Measurements from ENCODE around the gene MOCS3. TPM values are rescaled to one million over a fixed set of nuclear protein-coding genes. Genes with fewer than 3 reads are reported as not detected.
A peak's percentile ranks its signal among the peaks of the same experiment; 100 is the strongest.

The MOCS3 gene
- total and polyA plus RNA-seq, 2 of the 13 experiments (the other 11 are each of a cell fraction or from before 2014, with no cell fraction given) = 3.7 to 8.4 TPM

DNA sequence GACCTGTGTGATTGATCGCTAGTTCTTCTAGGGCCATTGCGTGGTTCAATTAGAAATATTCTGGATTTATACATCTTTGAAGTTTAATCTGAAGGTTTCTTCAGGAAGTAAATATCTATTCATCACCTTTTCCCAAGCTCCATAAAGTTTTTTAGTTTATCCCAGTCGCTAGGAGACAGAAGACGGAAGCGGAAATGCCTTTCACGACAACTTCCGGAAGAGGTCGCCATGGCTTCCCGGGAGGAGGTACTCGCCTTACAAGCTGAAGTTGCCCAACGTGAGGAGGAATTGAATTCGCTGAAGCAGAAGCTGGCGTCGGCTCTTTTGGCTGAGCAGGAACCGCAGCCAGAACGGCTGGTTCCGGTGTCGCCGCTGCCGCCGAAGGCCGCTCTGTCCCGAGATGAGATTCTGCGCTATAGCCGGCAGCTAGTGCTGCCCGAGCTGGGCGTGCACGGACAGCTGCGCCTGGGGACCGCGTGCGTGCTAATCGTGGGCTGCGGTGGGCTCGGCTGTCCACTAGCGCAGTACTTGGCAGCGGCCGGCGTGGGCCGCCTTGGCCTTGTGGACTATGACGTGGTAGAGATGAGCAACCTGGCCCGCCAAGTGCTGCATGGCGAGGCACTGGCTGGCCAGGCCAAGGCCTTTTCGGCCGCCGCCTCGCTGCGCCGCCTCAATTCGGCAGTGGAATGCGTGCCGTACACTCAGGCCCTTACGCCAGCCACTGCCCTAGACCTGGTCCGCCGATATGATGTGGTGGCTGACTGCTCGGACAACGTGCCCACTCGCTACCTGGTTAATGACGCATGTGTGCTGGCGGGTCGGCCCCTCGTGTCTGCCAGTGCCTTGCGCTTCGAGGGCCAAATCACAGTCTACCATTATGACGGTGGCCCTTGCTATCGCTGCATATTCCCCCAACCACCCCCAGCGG lies at the start of gene MOCS3 (continued):
- TF ChIP-seq, protein P1, sequence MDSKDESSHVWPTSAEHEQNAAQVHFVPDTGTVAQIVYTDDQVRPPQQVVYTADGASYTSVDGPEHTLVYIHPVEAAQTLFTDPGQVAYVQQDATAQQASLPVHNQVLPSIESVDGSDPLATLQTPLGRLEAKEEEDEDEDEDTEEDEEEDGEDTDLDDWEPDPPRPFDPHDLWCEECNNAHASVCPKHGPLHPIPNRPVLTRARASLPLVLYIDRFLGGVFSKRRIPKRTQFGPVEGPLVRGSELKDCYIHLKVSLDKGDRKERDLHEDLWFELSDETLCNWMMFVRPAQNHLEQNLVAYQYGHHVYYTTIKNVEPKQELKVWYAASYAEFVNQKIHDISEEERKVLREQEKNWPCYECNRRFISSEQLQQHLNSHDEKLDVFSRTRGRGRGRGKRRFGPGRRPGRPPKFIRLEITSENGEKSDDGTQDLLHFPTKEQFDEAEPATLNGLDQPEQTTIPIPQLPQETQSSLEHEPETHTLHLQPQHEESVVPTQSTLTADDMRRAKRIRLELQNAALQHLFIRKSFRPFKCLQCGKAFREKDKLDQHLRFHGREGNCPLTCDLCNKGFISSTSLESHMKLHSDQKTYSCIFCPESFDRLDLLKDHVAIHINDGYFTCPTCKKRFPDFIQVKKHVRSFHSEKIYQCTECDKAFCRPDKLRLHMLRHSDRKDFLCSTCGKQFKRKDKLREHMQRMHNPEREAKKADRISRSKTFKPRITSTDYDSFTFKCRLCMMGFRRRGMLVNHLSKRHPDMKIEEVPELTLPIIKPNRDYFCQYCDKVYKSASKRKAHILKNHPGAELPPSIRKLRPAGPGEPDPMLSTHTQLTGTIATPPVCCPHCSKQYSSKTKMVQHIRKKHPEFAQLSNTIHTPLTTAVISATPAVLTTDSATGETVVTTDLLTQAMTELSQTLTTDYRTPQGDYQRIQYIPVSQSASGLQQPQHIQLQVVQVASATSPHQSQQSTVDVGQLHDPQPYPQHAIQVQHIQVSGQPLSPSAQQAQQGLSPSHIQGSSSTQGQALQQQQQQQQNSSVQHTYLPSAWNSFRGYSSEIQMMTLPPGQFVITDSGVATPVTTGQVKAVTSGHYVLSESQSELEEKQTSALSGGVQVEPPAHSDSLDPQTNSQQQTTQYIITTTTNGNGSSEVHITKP (CRISPR knock-in tag; IDR thresholded peaks at IDR 0.05; ENCODE audit: low read depth) = peak; percentile 100
- TF ChIP-seq, protein P2, sequence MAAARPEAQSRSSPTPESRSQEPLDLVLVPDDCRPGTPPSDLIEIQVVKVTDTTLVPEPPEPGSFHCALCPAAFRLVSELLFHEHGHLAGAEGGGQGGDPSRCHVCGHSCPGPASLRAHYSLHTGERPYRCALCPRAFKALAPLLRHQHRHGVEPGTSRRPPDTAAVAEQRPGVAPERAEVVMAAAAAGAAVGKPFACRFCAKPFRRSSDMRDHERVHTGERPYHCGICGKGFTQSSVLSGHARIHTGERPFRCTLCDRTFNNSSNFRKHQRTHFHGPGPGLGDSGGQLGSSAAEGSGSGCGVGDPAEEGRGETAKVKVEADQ (CRISPR knock-in tag; IDR thresholded peaks at IDR 0.05; ENCODE audit: borderline replicate concordance) = 0 out of 2 replicates have a peak, but pooled peaks have one; percentile 3
- TF ChIP-seq, protein P3, sequence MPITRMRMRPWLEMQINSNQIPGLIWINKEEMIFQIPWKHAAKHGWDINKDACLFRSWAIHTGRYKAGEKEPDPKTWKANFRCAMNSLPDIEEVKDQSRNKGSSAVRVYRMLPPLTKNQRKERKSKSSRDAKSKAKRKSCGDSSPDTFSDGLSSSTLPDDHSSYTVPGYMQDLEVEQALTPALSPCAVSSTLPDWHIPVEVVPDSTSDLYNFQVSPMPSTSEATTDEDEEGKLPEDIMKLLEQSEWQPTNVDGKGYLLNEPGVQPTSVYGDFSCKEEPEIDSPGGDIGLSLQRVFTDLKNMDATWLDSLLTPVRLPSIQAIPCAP (CRISPR knock-in tag; IDR thresholded peaks at IDR 0.05; ENCODE audit: low read depth) = peak; percentile 24; the same call in 1 of the 2 replicates
- peak; percentile 90 for TF ChIP-seq HDAC1 (CRISPR knock-in tag; IDR thresholded peaks at IDR 0.05)
- TF ChIP-seq HNF4A (CRISPR knock-in tag; IDR thresholded peaks at IDR 0.05) = no peak
- no peak for TF ChIP-seq E2F5 (CRISPR knock-in tag; conservative IDR thresholded peaks at IDR 0.05)
- TF ChIP-seq MEIS2 (CRISPR knock-in tag; IDR thresholded peaks at IDR 0.05) = peak; percentile 61
- TF ChIP-seq KDM5B (CRISPR knock-in tag; IDR thresholded peaks at IDR 0.05; ENCODE audit: borderline replicate concordance) = peak; percentile 90
- peak; percentile 39 for TF ChIP-seq ZMYM4 (CRISPR knock-in tag; IDR thresholded peaks at IDR 0.05)
- no peak for TF ChIP-seq ZNF615 (CRISPR knock-in tag; IDR thresholded peaks at IDR 0.05; ENCODE audit: borderline replicate concordance)
- peak; percentile 99 for TF ChIP-seq BHLHE40 (IDR thresholded peaks at IDR 0.05; ENCODE audit: low read length)
- peak; percentile 33; the same call in 1 of the 2 replicates for TF ChIP-seq ISL2 (CRISPR knock-in tag; IDR thresholded peaks at IDR 0.05)
- peak; percentile 100 for TF ChIP-seq RBM22 (optimal IDR thresholded peaks at IDR 0.05; ENCODE audit: low read length)
- TF ChIP-seq HNF4G (IDR thresholded peaks at IDR 0.05; ENCODE audit: borderline replicate concordance, low read depth, low read length) = no peak
- TF ChIP-seq HNF4G (CRISPR knock-in tag; IDR thresholded peaks at IDR 0.05; ENCODE audit: borderline replicate concordance, low read depth) = 0 out of 2 replicates have a peak, but pooled peaks have one; percentile 64
- 0 out of 2 replicates have a peak, but pooled peaks have one; percentile 58 for TF ChIP-seq TEAD2 (CRISPR knock-in tag; IDR thresholded peaks at IDR 0.05)
- TF ChIP-seq ZNF329 (CRISPR knock-in tag; IDR thresholded peaks at IDR 0.05; ENCODE audit: low read depth) = no peak
- no peak; the same call in 1 of the 2 replicates for TF ChIP-seq ATRX (CRISPR knock-in tag; IDR thresholded peaks at IDR 0.05; ENCODE audit: borderline replicate concordance)
- no peak for TF ChIP-seq ZKSCAN5 (CRISPR knock-in tag; IDR thresholded peaks at IDR 0.05)
- peak; percentile 93 for TF ChIP-seq HOXA5 (CRISPR knock-in tag; IDR thresholded peaks at IDR 0.05)
- no peak for TF ChIP-seq PCBP2 (optimal IDR thresholded peaks at IDR 0.05; ENCODE audit: low read depth, low read length, poor library complexity, severe bottlenecking)

Data from HepG2 (cell line).